Right lobe of liver (tissue), 6 donors: ENCODE measurements around the gene STRBP. TPM values are rescaled to one million over a fixed set of nuclear protein-coding genes. Genes with fewer than 3 reads are reported as not detected.

Experiments
- ATAC-seq, 4 donors: fragments of 200-7000 bp; cut with Tn5 transposase; one replicate each; pipeline ENCODE4 v1.9.1; 2020; ENCODE audit warnings: mild to moderate bottlenecking in 4 of 4, moderate library complexity in 4 of 4
- DNase-seq, 3 donors: peaks; one replicate each; pipeline ENCODE4 v3.0.0-alpha.2; 2020
- H3K27ac ChIP-seq, 3 donors: fragments of 200-600 bp; one replicate each; pipeline ENCODE4 v1.8.0; 2022
- H3K27me3 ChIP-seq, 2 donors: fragments of 200-600 bp; one replicate each; pipeline ENCODE4 v1.8.0; 2022
- H3K36me3 ChIP-seq, 4 donors: fragments of 200-600 bp; sonication (generic) in 1 of 4; one replicate each; pipeline versions ENCODE4 v1.5.1 to v1.8.0; 2017 to 2022; ENCODE audit warnings: control low read depth in 1 of 4
- H3K4me1 ChIP-seq, 4 donors: fragments of 200-600 bp; sonication (generic) in 1 of 4; one replicate each; pipeline versions ENCODE4 v1.5.1 to v1.8.0; 2017 to 2022; ENCODE audit warnings: control low read depth in 1 of 4
- H3K4me3 ChIP-seq, 3 donors: fragments of 200-600 bp; one replicate each; pipeline ENCODE4 v1.8.0; 2022
- H3K9me3 ChIP-seq, 4 donors: fragments of 200-600 bp; sonication (generic) in 1 of 4; one replicate each; pipeline versions ENCODE4 v1.5.1 to v1.8.0; 2017 to 2022; ENCODE audit warnings: control low read depth in 1 of 4
- POLR2A ChIP-seq: fragments of 450-650 bp; IDR thresholded peaks from one replicate; pipeline ENCODE4 v1.6.1; 2017; ENCODE audit warnings: antibody characterized with exemption, mild to moderate bottlenecking
- WGBS: methylation state at CpG from one replicate; pipeline ENCODE4 v1.1.6; 2018; ENCODE audit warnings: low coverage, low lambda C conversion rate; ENCODE audit not compliant: insufficient coverage; ENCODE audit errors: missing lambda C conversion rate; 5-methylcytosine and 5-hydroxymethylcytosine counted together
- intact Hi-C, 2 donors: fragments of 100-400 bp; cut with DNase I; formaldehyde crosslinking; loops; one replicate each; pipeline versions ENCODE4 v1.11.2 to v1.14.1; 2022
- total RNA-seq, 6 experiments: library from RNA; depleted of rRNA in 2 of 6; stranded (reverse); fragments of >200 nt in 2 of 6; fragmentation: NEBNext Ultra II Directional in 3 of 6; extraction: Animal tissue kit (Norgen Biotek cat#: 25700) in 3 of 6; gene quantifications; one replicate each; pipeline versions ENCODE4 v1.1.0 to v1.2.4, GENCODE V29; 2016 to 2023
- TF ChIP-seq, protein P1 (sequence below), 4 donors: fragments of 200-600 bp in 3 of 4; fragments of 450-650 bp in 1 of 4; IDR thresholded peaks; one replicate each; pipeline versions ENCODE4 v1.5.1 to v1.8.0; 2016 to 2022; ENCODE audit warnings: antibody characterized with exemption in 4 of 4, mild to moderate bottlenecking in 2 of 4
- donor health status: DM: no; HTN: yes; CAD: no.
- donor health status: DM: no; HTN: no; CAD: no.
- donor health status: DM: no; HTN: no; CAD: no.
- donor health status: DM: no; HTN: yes; CAD: no.
- donor health status: DM: no; HTN: yes; CAD: no.

The STRBP gene
- total RNA-seq, 6 experiments from 2014 or later = 5.3 to 10.2 (median 8.3) TPM

DNA sequence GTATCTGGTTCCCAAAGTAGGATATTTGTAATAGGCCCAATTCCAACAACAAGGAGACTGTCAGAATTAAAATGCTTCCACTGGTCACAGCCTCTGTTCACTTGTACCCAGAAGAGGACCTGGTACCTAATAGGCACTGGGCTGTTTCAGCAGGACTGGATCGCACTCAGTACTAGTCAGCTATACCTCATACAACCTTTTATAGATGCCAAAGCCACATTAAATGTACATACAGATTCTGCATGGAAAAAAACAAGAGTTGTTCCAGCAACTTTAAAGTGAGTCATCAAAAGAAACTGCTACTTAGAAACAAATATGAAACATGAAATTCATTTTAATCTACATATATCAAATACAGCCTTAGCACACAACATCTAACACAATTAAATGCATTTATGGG, 147.4 kb downstream of the STRBP start:
- Histone ChIP-seq H3K4me1 (peaks cover 0 to 10% (median 0%) of the 10 kb centered on the region in 4 donors), H3K9me3 (no peaks in the 10 kb centered on the region), H3K4me3 (no peak overlapping the region), H3K36me3 (no peaks in the 10 kb centered on the region), H3K27ac (no peak overlapping the region), H3K27me3 (no peaks in the 10 kb centered on the region)
- WGBS = 100% methylated on average over 1 of the region's 1 CpG
- no peak for DNase-seq
- TF ChIP-seq POLR2A = no peak
- TF ChIP-seq, protein P1, sequence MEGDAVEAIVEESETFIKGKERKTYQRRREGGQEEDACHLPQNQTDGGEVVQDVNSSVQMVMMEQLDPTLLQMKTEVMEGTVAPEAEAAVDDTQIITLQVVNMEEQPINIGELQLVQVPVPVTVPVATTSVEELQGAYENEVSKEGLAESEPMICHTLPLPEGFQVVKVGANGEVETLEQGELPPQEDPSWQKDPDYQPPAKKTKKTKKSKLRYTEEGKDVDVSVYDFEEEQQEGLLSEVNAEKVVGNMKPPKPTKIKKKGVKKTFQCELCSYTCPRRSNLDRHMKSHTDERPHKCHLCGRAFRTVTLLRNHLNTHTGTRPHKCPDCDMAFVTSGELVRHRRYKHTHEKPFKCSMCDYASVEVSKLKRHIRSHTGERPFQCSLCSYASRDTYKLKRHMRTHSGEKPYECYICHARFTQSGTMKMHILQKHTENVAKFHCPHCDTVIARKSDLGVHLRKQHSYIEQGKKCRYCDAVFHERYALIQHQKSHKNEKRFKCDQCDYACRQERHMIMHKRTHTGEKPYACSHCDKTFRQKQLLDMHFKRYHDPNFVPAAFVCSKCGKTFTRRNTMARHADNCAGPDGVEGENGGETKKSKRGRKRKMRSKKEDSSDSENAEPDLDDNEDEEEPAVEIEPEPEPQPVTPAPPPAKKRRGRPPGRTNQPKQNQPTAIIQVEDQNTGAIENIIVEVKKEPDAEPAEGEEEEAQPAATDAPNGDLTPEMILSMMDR (IDR thresholded peaks at IDR 0.05) = no peak
- ATAC-seq = no peak
- intact Hi-C loops = no loop called here

GRCh38 chr9:123120131-123120530, 148.3 kb downstream of the STRBP start:
- WGBS = 82% methylated on average over 2 of the region's 5 CpGs
- intact Hi-C loops = no loop called here
- no peak for ATAC-seq
- no peaks in the 10 kb centered on the region for H3K36me3 ChIP-seq
- TF ChIP-seq, protein P1 (IDR thresholded peaks at IDR 0.05) = no peak
- TF ChIP-seq POLR2A = no peak
- H3K4me3 ChIP-seq = no peak overlapping the region
- no peaks in the 10 kb centered on the region for H3K27me3 ChIP-seq
- H3K4me1 ChIP-seq = peaks cover 0 to 10% (median 0%) of the 10 kb centered on the region in 4 donors
- H3K27ac ChIP-seq = no peak overlapping the region
- no peaks in the 10 kb centered on the region for H3K9me3 ChIP-seq
- DNase-seq = no peak

DNA sequence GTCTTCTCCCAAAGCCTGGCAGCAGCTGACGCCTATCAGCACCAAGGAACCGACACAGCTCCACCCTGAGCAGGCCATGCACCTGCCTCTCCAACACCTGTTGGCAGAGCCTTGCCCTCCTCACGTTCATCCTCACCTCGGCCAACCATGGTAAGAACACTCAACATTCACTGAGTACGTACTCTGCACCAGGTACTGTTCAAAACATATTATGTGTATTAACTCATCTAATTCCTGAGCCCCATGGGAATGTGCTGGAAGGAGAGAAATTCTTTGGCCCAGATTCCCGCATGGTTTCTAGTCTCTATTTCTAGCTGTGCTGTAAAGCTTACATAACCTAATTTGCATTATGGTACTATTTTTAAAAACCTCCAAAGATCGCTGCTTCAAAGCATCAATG, 148.8 kb downstream of the STRBP start:
- ATAC-seq (no peak), DNase-seq (no peak)
- Histone ChIP-seq H3K9me3 (no peaks in the 10 kb centered on the region), H3K4me1 (peaks cover 0 to 10% (median 0%) of the 10 kb centered on the region in 4 donors), H3K27me3 (no peaks in the 10 kb centered on the region), H3K27ac (no peak overlapping the region), H3K36me3 (no peaks in the 10 kb centered on the region), H3K4me3 (no peak overlapping the region)
- intact Hi-C loops = no loop called here
- 86% methylated on average over 5 of the region's 7 CpGs for WGBS
- TF ChIP-seq, protein P1 (IDR thresholded peaks at IDR 0.05) = no peak
- no peak for TF ChIP-seq POLR2A

DNA sequence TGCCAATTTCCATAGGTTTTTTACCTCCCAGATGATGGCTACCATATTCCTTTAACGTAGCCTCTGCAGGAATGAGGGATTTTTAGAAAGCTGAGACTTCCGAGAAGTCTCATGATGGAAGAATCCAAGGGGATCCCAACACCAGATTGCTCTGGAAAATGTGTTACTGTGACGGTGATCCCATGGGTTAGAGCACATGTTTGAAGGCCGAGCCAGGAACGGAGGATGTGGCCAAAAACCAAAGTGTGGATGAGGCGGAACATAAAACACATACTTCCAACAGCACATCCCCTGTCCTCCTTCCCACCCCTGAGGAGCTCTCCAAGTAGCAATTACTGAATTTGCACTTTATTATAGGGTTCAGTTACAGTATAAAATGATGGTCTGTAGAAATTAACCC, 152.3 kb downstream of the STRBP start:
- WGBS = 93% methylated on average over 4 of the region's 6 CpGs
- no peak for TF ChIP-seq POLR2A
- TF ChIP-seq, protein P1 (IDR thresholded peaks at IDR 0.05) = no peak
- H3K27me3 ChIP-seq = no peaks in the 10 kb centered on the region

More for the DNA sequence above, 152.3 kb downstream of the STRBP start:
- no peaks in the 10 kb centered on the region for H3K9me3 ChIP-seq
- no peak overlapping the region for H3K27ac ChIP-seq
- intact Hi-C loops = no loop called here
- DNase-seq = no peak
- H3K36me3 ChIP-seq = no peaks in the 10 kb centered on the region
- H3K4me3 ChIP-seq = no peak overlapping the region
- no peak for ATAC-seq
- H3K4me1 ChIP-seq = peaks cover 0 to under 1% (median 0%) of the 10 kb centered on the region in 4 donors
